Astrocyte (in vitro differentiated cells and primary cell): ENCODE data around the gene CCNH. TPM values are rescaled to one million over a fixed set of nuclear protein-coding genes. Genes with fewer than 3 reads are reported as not detected.

ENCODE experiments used
- DNase-seq: peaks from one replicate; pipeline ENCODE4 v3.0.0-alpha.2; 2010; ENCODE audit warnings: low read depth
- FAIRE-seq: peaks from 2 replicates; lab custom pipeline; 2011; peaks lifted over from hg19 to GRCh38; lab: Jason Lieb, UNC
- H2AFZ ChIP-seq: 2 replicates; pipeline ENCODE4 v1.6.0; 2012; ENCODE audit warnings: low read depth, low read length, inconsistent platforms
- H3K27ac ChIP-seq: 2 replicates; pipeline ENCODE4 v1.5.1; 2011; ENCODE audit warnings: low read depth, low read length, inconsistent platforms
- H3K27me3 ChIP-seq: 2 replicates; pipeline ENCODE4 v1.6.0; 2011; ENCODE audit warnings: low read length, inconsistent platforms; ENCODE audit not compliant: insufficient read depth
- H3K36me3 ChIP-seq: 2 replicates; pipeline ENCODE4 v1.5.1; 2011; ENCODE audit warnings: low read length, inconsistent platforms; ENCODE audit not compliant: insufficient read depth
- H3K4me1 ChIP-seq: 2 replicates; pipeline ENCODE4 v1.5.1; 2011; ENCODE audit warnings: low read length, inconsistent platforms; ENCODE audit not compliant: insufficient read depth
- H3K4me2 ChIP-seq: 2 replicates; pipeline ENCODE4 v1.6.0; 2012; ENCODE audit warnings: low read length, inconsistent platforms
- H3K4me3 ChIP-seq: 2 replicates; pipeline ENCODE4 v1.5.1; 2011; ENCODE audit warnings: low read depth, mild to moderate bottlenecking, low read length, inconsistent platforms; ENCODE audit not compliant: insufficient read depth
- H3K79me2 ChIP-seq: 2 replicates; pipeline ENCODE4 v1.6.0; 2012; ENCODE audit warnings: mild to moderate bottlenecking, low read length, inconsistent platforms; ENCODE audit not compliant: insufficient read depth
- H3K9ac ChIP-seq: 2 replicates; pipeline ENCODE4 v1.6.0; 2012; ENCODE audit warnings: mild to moderate bottlenecking, low read length, inconsistent platforms
- H3K9me3 ChIP-seq: 2 replicates; pipeline ENCODE4 v1.5.1; 2012; ENCODE audit warnings: low read depth, mild to moderate bottlenecking, low read length, inconsistent platforms; ENCODE audit not compliant: insufficient read depth
- H4K20me1 ChIP-seq: 2 replicates; pipeline ENCODE4 v1.6.0; 2012; ENCODE audit warnings: low read length, inconsistent platforms; ENCODE audit not compliant: insufficient read depth
- H3K27ac Mint-ChIP-seq: one replicate; pipeline ENCODE4 v1.8.0; 2021; ENCODE audit warnings: mild to moderate bottlenecking, mixed read lengths; ENCODE audit not compliant: unreplicated experiment
- H3K27me3 Mint-ChIP-seq: one replicate; pipeline ENCODE4 v1.8.0; 2021; ENCODE audit warnings: low read depth, mixed read lengths; ENCODE audit not compliant: unreplicated experiment
- H3K36me3 Mint-ChIP-seq: one replicate; pipeline ENCODE4 v1.8.0; 2021; ENCODE audit warnings: low read depth, mixed read lengths; ENCODE audit not compliant: unreplicated experiment
- H3K4me1 Mint-ChIP-seq: one replicate; pipeline ENCODE4 v1.8.0; 2021; ENCODE audit warnings: low read depth, mixed read lengths; ENCODE audit not compliant: unreplicated experiment
- H3K4me3 Mint-ChIP-seq: one replicate; pipeline ENCODE4 v1.8.0; 2021; ENCODE audit warnings: mild to moderate bottlenecking, moderate library complexity, mixed read lengths; ENCODE audit not compliant: unreplicated experiment
- H3K9me3 Mint-ChIP-seq: one replicate; pipeline ENCODE4 v1.8.0; 2021; ENCODE audit warnings: mild to moderate bottlenecking, mixed read lengths; ENCODE audit not compliant: unreplicated experiment
- EZH2 ChIP-seq: IDR thresholded peaks from 2 replicates; pipeline ENCODE4 v1.6.1; 2012; ENCODE audit warnings: mild to moderate bottlenecking, low read length, inconsistent platforms; ENCODE audit not compliant: insufficient read depth
- total RNA-seq: library from RNA; stranded (reverse); gene quantifications from 2 replicates; pipeline ENCODE4 v1.2.1, GENCODE V29; 2021
- TF ChIP-seq, protein P1 (sequence below): IDR thresholded peaks from 2 replicates; pipeline ENCODE4 v1.5.1; 2011; ENCODE audit warnings: low read depth, mild to moderate bottlenecking, inconsistent platforms, low read length, moderate library complexity; ENCODE audit not compliant: insufficient read depth

Gene CCNH
- total RNA-seq, 1 donor from 2014 or later = 30.5 TPM

DNA sequence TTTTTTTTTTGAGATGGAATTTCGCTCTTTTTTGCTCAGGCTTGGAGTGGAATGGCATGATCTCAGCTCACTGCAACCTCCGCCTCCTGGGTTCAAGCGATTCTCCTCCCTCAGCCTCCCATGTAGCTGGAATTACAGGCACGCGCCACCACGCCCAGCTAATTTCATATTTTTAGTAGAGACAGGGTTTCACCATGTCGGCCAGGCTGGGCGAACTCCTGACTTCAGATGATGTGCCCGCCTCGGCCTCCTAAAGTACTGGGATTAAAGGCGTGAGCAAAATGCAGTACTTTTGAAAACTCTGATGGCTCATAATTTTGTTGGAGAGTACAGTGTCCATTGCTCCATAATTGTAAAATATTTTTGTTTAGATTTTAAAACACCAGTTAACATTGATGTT is 52.6 kb downstream of the CCNH start:
- Histone ChIP-seq H3K4me1 (no peaks in the 10 kb centered on the region), H3K4me2 (no peak overlapping the region), H2AFZ (no peak overlapping the region), H3K9me3 (no peaks in the 10 kb centered on the region), H3K36me3 (peaks cover 26% of the 10 kb centered on the region), H3K9ac (no peak overlapping the region), H3K27ac (no peak overlapping the region), H3K4me3 (no peak overlapping the region), H3K79me2 (peaks cover 5% of the 10 kb centered on the region), H3K27me3 (no peaks in the 10 kb centered on the region), H4K20me1 (no peaks in the 10 kb centered on the region)
- peaks cover 7% of the 10 kb centered on the region for H3K4me1 Mint-ChIP-seq
- no peak for TF ChIP-seq EZH2
- TF ChIP-seq, protein P1, sequence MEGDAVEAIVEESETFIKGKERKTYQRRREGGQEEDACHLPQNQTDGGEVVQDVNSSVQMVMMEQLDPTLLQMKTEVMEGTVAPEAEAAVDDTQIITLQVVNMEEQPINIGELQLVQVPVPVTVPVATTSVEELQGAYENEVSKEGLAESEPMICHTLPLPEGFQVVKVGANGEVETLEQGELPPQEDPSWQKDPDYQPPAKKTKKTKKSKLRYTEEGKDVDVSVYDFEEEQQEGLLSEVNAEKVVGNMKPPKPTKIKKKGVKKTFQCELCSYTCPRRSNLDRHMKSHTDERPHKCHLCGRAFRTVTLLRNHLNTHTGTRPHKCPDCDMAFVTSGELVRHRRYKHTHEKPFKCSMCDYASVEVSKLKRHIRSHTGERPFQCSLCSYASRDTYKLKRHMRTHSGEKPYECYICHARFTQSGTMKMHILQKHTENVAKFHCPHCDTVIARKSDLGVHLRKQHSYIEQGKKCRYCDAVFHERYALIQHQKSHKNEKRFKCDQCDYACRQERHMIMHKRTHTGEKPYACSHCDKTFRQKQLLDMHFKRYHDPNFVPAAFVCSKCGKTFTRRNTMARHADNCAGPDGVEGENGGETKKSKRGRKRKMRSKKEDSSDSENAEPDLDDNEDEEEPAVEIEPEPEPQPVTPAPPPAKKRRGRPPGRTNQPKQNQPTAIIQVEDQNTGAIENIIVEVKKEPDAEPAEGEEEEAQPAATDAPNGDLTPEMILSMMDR = no peak
- H3K4me3 Mint-ChIP-seq = no peak overlapping the region
- DNase-seq (no peak), FAIRE-seq (no peak)
- no peak overlapping the region for H3K27ac Mint-ChIP-seq
- H3K9me3 Mint-ChIP-seq = no peaks in the 10 kb centered on the region
- peaks cover 21% of the 10 kb centered on the region for H3K36me3 Mint-ChIP-seq
- H3K27me3 Mint-ChIP-seq = no peaks in the 10 kb centered on the region

DNA sequence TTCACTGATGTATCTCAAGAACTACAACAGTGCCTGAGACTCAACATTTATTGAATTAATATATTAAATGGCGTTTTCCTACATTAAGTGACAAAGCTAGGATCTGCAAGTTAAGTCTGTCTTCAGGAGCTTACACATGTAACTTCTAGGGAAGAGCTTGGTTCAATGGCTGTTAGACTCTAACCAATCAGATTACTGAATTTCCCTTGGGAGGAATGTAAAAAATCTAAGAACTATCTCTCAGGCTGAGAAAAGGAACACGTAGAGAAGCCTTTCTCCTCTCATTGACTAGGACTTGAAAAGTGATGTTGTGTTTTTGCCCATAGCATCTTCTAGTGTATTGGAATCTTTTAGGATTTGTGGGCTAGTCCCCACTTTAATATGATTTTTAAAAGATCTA is 53.6 kb downstream of the CCNH start:
- Histone ChIP-seq H3K9me3 (no peaks in the 10 kb centered on the region), H3K4me1 (no peaks in the 10 kb centered on the region), H3K27ac (no peak overlapping the region), H3K9ac (no peak overlapping the region), H3K4me3 (no peak overlapping the region), H2AFZ (no peak overlapping the region), H3K79me2 (peaks cover 5% of the 10 kb centered on the region), H3K4me2 (no peak overlapping the region), H4K20me1 (no peaks in the 10 kb centered on the region), H3K36me3 (peaks cover 26% of the 10 kb centered on the region), H3K27me3 (no peaks in the 10 kb centered on the region)
- TF ChIP-seq, protein P1 = no peak
- TF ChIP-seq EZH2 = no peak
- Mint-ChIP-seq H3K9me3 (no peaks in the 10 kb centered on the region), H3K4me3 (no peak overlapping the region), H3K27me3 (no peaks in the 10 kb centered on the region), H3K27ac (no peak overlapping the region), H3K4me1 (peaks cover 7% of the 10 kb centered on the region), H3K36me3 (peaks cover 27% of the 10 kb centered on the region)
- FAIRE-seq (no peak), DNase-seq (no peak)

DNA sequence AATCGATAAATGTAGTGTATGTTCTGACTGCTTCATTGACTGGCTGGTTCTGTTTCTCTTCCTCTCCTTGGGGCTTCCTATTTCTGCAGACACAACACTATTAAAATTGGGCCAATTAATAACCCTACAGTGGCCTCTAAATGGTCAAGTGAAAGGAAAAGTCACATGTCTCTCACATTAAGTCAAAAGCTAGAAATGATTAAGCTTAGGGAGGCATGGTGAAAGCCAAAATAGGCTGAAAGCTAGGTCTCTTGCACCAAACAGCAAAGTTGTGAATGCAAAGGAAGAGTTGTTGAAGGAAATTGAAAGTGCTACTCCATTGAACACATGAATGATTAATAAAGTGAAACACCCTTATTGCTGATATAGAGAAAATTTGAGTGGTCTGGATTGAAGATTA is 58.2 kb downstream of the CCNH start:
- no peak overlapping the region for H3K27ac ChIP-seq
- peaks cover 3% of the 10 kb centered on the region for H3K4me1 Mint-ChIP-seq
- H3K9me3 ChIP-seq = no peaks in the 10 kb centered on the region
- H3K9me3 Mint-ChIP-seq = no peaks in the 10 kb centered on the region
- DNase-seq (no peak), FAIRE-seq (no peak)
- H3K9ac ChIP-seq = no peak overlapping the region
- H3K27me3 ChIP-seq = no peaks in the 10 kb centered on the region
- no peaks in the 10 kb centered on the region for H4K20me1 ChIP-seq
- no peaks in the 10 kb centered on the region for H3K4me1 ChIP-seq
- no peak overlapping the region for H3K4me3 Mint-ChIP-seq
- peaks cover 22% of the 10 kb centered on the region for H3K36me3 Mint-ChIP-seq
- no peak overlapping the region for H2AFZ ChIP-seq
- no peak overlapping the region for H3K4me3 ChIP-seq
- H3K79me2 ChIP-seq = peaks cover 5% of the 10 kb centered on the region
- H3K36me3 ChIP-seq = peaks cover 35% of the 10 kb centered on the region
- TF ChIP-seq, protein P1 = no peak
- TF ChIP-seq EZH2 = no peak
- no peak overlapping the region for H3K4me2 ChIP-seq
- no peaks in the 10 kb centered on the region for H3K27me3 Mint-ChIP-seq
- H3K27ac Mint-ChIP-seq = no peak overlapping the region
